GM12801 (cell line): Measurements from ENCODE around the gene FLII.

Source experiments
- CTCF ChIP-seq: IDR thresholded peaks from one replicate; pipeline ENCODE4 v1.5.1; 2011; ENCODE audit warnings: control low read depth; ENCODE audit not compliant: insufficient read length; ENCODE audit errors: extremely low read depth

The FLII gene

GRCh38 chr17:18250708-18251107 is 7.8 kb downstream of the FLII start:
- no peak for TF ChIP-seq CTCF

- no peak for TF ChIP-seq CTCF
These were observed 8.3 kb downstream of the FLII start for GRCh38 chr17:18250259-18250658.

DNA sequence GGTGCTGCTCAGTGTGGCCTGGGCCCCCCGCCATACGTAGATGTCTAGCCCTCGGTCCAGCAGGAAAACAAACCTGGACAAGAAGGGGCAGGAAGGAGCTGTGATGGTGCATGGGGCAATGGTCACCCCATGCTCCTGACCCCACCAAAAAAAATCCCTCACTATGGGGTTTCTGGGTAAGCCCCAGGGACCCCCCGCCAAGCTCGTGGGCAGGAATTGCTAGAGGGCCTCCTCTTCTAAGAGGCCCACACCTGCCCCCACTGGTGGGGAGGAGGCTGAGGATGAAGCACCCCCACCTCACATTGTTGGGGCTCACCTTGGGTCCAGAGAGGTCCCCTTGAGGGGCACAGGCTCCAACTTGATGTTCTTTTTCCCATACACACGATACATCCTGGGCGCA is 9.7 kb downstream of the FLII start:
- no peak for TF ChIP-seq CTCF

GRCh38 chr17:18248300-18248731 is 10.2 kb downstream of the FLII start:
- no peak for TF ChIP-seq CTCF

- TF ChIP-seq CTCF, result no peak
These were observed 10.9 kb downstream of the FLII start for GRCh38 chr17:18247613-18248001.

- TF ChIP-seq CTCF, result no peak
These were observed 11.5 kb downstream of the FLII start for GRCh38 chr17:18246880-18247612.

DNA sequence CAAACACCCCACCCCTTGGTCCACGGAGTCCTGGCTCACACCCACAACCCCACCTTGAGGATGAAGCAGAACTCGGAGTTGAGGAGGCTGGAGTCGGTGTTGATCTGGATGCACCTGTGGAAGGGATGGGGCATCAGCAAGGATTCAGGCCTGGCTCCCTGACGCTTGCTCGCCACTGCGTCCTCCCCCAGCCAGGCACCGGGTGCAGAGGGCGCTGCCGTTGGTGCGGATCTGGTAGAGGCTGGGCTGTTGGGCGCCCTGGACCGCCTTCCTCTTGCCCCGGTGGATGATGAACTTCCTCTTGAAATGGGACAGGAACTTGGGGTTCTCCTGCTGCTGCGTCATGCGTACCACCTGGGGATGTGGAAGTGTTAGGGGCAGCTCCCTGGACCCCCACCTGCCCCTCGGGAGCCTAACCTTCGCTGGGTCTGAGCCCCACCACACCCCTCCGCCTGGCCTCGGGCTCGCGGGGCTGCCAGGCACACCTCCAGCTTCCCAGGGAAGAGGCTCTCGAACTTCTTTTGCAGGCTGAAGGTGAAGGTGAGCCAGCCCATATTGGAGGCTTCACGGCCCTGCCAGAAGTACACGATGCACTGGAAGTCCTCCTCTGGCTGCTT is 12.3 kb downstream of the FLII start:
- no peak for TF ChIP-seq CTCF
